GM13976 (cell line): ENCODE results near the gene AFG1L.

Experiments
- DNase-seq: peaks from one replicate; pipeline ENCODE4 v3.0.0; 2012; ENCODE audit warnings: low spot score
- in situ Hi-C: fragments of 300-500 bp; cut with MboI; formaldehyde crosslinking; loops from one replicate; pipeline ENCODE4 v1.12.0; 2022; ENCODE audit warnings: low sequenced_read_pairs, mixed read lengths, inconsistent platforms; ENCODE audit not compliant: unreplicated experiment
- TF ChIP-seq, protein P1 (sequence below): IDR thresholded peaks from 2 replicates; pipeline ENCODE4 v1.5.1; 2012; ENCODE audit warnings: borderline replicate concordance, mild to moderate bottlenecking; ENCODE audit not compliant: insufficient read depth; ENCODE audit errors: extremely low read depth, missing control alignments, control extremely low read depth

AFG1L gene

DNA sequence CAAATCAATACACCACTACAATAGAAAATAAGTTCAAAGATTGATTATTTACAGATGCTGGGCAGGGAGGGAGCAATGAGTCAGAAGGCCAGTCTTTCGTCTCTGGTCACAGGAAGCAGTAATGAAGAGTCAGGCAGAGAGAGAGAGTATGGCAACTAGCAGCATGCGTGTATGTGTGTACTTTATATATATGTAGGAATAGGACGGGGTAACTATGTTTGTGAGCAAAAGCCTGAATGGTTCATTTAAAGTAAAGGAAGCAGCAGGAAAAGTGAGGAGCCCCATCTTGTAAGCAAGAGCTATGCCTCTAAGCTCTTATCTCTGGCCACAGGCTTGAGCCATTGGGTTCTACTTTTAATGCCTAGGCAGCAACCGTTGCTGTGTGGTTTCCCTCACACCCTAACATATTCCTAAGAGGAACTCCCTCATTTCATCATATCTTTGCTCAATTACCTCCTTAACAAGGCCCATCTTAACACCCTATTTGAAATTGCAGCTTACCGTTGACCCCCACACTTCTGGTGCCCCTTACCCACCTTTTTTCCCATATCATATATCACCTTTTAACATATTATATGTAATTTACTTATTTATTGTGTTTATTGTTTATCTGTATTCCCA is 66.6 kb downstream of the AFG1L start:
- DNase-seq, result no peak
- TF ChIP-seq, protein P1, sequence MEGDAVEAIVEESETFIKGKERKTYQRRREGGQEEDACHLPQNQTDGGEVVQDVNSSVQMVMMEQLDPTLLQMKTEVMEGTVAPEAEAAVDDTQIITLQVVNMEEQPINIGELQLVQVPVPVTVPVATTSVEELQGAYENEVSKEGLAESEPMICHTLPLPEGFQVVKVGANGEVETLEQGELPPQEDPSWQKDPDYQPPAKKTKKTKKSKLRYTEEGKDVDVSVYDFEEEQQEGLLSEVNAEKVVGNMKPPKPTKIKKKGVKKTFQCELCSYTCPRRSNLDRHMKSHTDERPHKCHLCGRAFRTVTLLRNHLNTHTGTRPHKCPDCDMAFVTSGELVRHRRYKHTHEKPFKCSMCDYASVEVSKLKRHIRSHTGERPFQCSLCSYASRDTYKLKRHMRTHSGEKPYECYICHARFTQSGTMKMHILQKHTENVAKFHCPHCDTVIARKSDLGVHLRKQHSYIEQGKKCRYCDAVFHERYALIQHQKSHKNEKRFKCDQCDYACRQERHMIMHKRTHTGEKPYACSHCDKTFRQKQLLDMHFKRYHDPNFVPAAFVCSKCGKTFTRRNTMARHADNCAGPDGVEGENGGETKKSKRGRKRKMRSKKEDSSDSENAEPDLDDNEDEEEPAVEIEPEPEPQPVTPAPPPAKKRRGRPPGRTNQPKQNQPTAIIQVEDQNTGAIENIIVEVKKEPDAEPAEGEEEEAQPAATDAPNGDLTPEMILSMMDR, result no peak
- in situ Hi-C loops, result no loop called here

DNA sequence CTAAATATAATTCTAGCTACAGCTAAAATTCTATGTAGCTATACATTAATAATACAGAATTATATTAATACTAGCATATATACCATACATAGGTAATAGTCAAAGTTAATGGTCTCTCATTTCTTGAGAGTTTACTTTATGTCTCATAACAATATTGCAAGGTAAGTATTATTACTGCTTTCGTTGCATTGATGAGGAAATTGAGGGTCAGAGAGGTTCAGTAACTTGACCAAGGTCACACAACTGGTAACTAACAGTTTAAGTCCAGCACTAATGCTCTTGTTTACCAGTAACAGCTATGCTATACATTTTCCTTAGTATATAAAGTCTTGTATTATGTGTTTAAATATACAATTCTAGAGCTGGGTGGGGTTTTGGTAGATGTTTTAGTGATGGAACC is 67.6 kb downstream of the AFG1L start:
- TF ChIP-seq, protein P1, result no peak
- in situ Hi-C loops, result no loop called here
- no peak for DNase-seq

DNA sequence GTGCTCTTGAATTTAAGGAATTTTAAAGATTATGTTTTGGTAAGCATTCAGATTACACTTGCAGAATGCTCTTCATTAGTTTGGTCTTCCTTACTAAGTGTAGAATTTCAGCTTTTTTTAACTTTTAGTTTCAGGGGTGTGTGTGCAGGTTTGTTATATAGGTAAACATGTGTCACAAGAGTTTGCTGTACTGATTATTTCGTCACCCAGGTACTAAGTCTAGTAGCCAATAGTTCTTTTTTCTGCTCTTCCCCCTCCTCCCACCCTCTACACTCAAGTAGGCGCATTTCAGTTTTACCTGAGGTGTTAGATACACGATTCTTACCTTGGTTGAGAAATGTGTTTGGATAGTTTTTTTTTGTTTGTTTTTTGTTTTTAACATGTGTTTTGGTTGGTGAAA is 68.3 kb downstream of the AFG1L start:
- in situ Hi-C loops, result no loop called here
- DNase-seq, result no peak

DNA sequence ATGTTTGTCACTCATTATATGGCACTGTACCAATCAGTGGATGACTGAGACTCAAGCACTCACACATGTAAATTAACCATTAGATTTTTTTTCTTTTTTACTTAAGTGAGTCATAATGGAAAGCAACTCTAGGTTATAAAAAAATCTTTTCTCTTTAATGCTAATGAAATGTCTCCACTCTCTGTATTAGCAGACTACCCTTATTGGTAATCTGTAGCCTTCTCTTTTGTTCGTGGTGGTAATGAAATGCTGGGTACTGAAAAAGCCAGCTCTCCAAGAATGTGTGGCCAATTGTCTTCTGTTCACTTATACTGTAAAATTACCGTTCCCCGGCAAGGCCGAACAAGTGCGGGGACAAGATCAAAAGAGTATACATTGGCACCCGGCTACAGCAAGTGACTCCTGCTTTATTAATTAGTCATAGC is 69.0 kb downstream of the AFG1L start:
- TF ChIP-seq, protein P1, result no peak
- DNase-seq, result no peak
- in situ Hi-C loops, result no loop called here

More for the DNA sequence above, 68.3 kb downstream of the AFG1L start:
- TF ChIP-seq, protein P1, result no peak

DNA sequence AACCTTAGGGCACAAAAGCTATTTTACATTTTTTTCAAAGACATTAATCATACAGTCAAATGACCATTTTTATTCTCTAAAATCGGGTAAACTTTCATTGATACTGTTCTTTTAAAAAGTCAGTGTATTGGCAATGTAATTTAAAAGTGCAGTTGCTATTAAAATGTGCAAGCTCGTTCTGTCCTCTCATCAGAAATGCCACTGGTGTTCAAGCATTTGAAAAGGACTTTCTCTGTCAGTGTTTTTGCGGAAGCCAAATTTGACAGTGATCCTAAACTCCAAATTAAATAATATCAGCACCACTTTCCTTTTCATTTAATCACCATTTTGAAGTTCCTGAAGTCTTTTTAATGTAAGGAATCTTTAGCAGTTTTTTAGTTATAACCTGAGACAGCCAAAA is 69.6 kb downstream of the AFG1L start:
- DNase-seq, result no peak
- in situ Hi-C loops, result no loop called here
- TF ChIP-seq, protein P1, result no peak

DNA sequence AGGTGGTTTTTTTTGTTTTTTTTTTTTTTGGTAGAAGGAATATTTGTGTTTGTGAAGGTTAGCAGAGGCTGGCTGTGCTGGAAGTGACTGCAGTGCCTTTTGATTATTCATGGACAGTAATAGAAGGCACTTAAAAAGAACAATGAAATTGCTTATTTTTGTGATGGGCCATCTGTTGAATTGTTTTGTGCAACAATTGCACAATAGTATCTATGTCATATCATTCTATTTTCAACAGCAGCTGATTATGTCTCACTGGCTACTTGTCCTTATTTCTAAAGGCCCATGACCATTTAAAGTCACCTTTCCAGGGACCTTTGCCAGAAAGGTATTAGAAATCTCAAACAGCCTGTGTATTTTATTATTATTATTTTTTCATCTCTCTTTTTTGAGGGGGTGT is 70.6 kb downstream of the AFG1L start:
- in situ Hi-C loops, result no loop called here

More for the DNA sequence above, 70.6 kb downstream of the AFG1L start:
- TF ChIP-seq, protein P1, result no peak
- DNase-seq, result no peak
